GM12878 (cell line): ENCODE measurements around the gene ULK4. TPM values are rescaled to one million over a fixed set of nuclear protein-coding genes. Genes with fewer than 3 reads are reported as not detected.
"Not testable (repeated sequence)": the region's sequence is repeated elsewhere in the genome, so short reads cannot be mapped to it uniquely, and the experiment has no call there.

Experiments used
- ATAC-seq: fragments of 200-7000 bp; cut with Tn5 transposase; 3 replicates; pipeline ENCODE4 v1.9.1; 2020; ENCODE audit warnings: mild to moderate bottlenecking, moderate library complexity
- BruUV-seq: library from RNA; stranded (reverse); fragments of 400-500 nt; replicated peaks from 2 replicates; lab custom pipeline; 2021; lab: Mats Ljungman, UMichigan
- CTCF ChIA-PET: fragments of 300-600 bp; sonication (Branson Sonifier 250); formaldehyde crosslinking; extraction: SDS; loops from one replicate; lab custom pipeline; 2021; ENCODE audit warnings: inconsistent platforms; lab: Yijun Ruan, JAX
- POLR2A ChIA-PET: fragments of 350-600 bp; formaldehyde crosslinking; extraction: SDS; loops from one replicate; lab custom pipeline; 2021; ENCODE audit warnings: inconsistent platforms; lab: Charles Lee
- RAD21 ChIA-PET: fragments of 300-600 bp; sonication (Branson Sonifier 250); formaldehyde crosslinking; loops from one replicate; lab custom pipeline; 2023; ENCODE audit warnings: antibody characterized with exemption; ENCODE audit not compliant: unreplicated experiment; lab: Charles Lee
- SMC1A ChIA-PET: fragments of 300-600 bp; sonication (Branson Sonifier 250); formaldehyde crosslinking; loops from one replicate; lab custom pipeline; 2023; ENCODE audit not compliant: unreplicated experiment, uncharacterized antibody; lab: Charles Lee
- DNase-seq: peaks from one replicate; pipeline ENCODE4 v3.0.0-alpha.2; 2011; ENCODE audit warnings: low read depth, low spot score
- FAIRE-seq: peaks from 3 replicates; lab custom pipeline; 2011; peaks lifted over from hg19 to GRCh38; lab: Jason Lieb, UNC
- H2AFZ ChIP-seq: 2 replicates; pipeline ENCODE4 v1.6.0; 2011; ENCODE audit warnings: low read depth, low read length, control low read depth; ENCODE audit not compliant: control insufficient read depth
- H3K27ac ChIP-seq: 2 replicates; pipeline ENCODE4 v1.5.1; 2011; ENCODE audit warnings: control low read depth; ENCODE audit not compliant: control insufficient read depth, insufficient read depth
- H3K27me3 ChIP-seq, 2 experiments: replicated peaks in 1 of 2; 2 replicates each; pipeline versions ENCODE4 v1.6.0 to v1.6.1; 2011; ENCODE audit warnings: low read length in 1 of 2; ENCODE audit not compliant: control insufficient read depth in 2 of 2, insufficient read depth in 2 of 2
- H3K36me3 ChIP-seq, 2 experiments: 2 replicates each; pipeline ENCODE4 v1.5.1; 2011; ENCODE audit warnings: low read length in 1 of 2; ENCODE audit not compliant: control insufficient read depth in 2 of 2, insufficient read depth in 2 of 2
- H3K4me1 ChIP-seq: 2 replicates; pipeline ENCODE4 v1.6.1; 2011; ENCODE audit warnings: mild to moderate bottlenecking, low read length, moderate library complexity, mixed read lengths; ENCODE audit not compliant: control insufficient read depth, insufficient read depth
- H3K4me2 ChIP-seq: 2 replicates; pipeline ENCODE4 v1.6.0; 2011; ENCODE audit warnings: control low read depth; ENCODE audit not compliant: control insufficient read depth, insufficient read depth
- H3K4me3 ChIP-seq: fragments of 200-600 bp; sonication (generic); 2 replicates; pipeline ENCODE4 v1.5.1; 2016
- H3K79me2 ChIP-seq: 2 replicates; pipeline ENCODE4 v1.6.0; 2011; ENCODE audit warnings: low read length; ENCODE audit not compliant: control insufficient read depth, insufficient read depth
- H3K9ac ChIP-seq: 2 replicates; pipeline ENCODE4 v1.8.0; 2011; ENCODE audit warnings: low read length, control low read depth, mixed read lengths; ENCODE audit not compliant: control insufficient read depth, insufficient read depth
- H3K9me3 ChIP-seq: replicated peaks from 3 replicates; pipeline ENCODE4 v1.5.1; 2011; ENCODE audit warnings: mild to moderate bottlenecking, low read length; ENCODE audit not compliant: control insufficient read depth, insufficient read depth
- H4K20me1 ChIP-seq: 2 replicates; pipeline ENCODE4 v1.6.0; 2011; ENCODE audit not compliant: control insufficient read depth, insufficient read depth
- CHD1 ChIP-seq: IDR thresholded peaks from 2 replicates; pipeline ENCODE4 v1.6.1; 2012; ENCODE audit warnings: low read depth, low read length, improper control_type of control experiment
- KAT2A ChIP-seq: conservative IDR thresholded peaks from 2 replicates; pipeline ENCODE4 v1.6.1; 2011; ENCODE audit warnings: low read depth, low read length; ENCODE audit not compliant: control insufficient read depth
- POLR2AphosphoS2 ChIP-seq: IDR thresholded peaks from 2 replicates; pipeline ENCODE4 v1.6.1; 2011; ENCODE audit warnings: low read depth, mild to moderate bottlenecking, low read length, improper control_type of control experiment, moderate library complexity
- PRDM15 ChIP-seq: fragments of 450-650 bp; formaldehyde crosslinking; IDR thresholded peaks from 2 replicates; pipeline ENCODE4 v1.4.0; 2020; ENCODE audit warnings: mild to moderate bottlenecking, moderate library complexity
- TCF12 ChIP-seq: IDR thresholded peaks from 2 replicates; pipeline ENCODE4 v1.6.1; 2011; ENCODE audit warnings: low read depth, mild to moderate bottlenecking, low read length
- WGBS: methylation state at CpG from one replicate; pipeline ENCODE4 v1.1.6; 2016; ENCODE audit warnings: low lambda C conversion rate; ENCODE audit not compliant: insufficient replicate concordance, insufficient coverage; ENCODE audit errors: missing lambda C conversion rate; 5-methylcytosine and 5-hydroxymethylcytosine counted together
- in situ Hi-C: fragments of 300-500 bp; cut with MboI; formaldehyde crosslinking; loops from 9 replicates; pipeline ENCODE4 v1.14.3; 2018; ENCODE audit warnings: mixed read lengths
- intact Hi-C: fragments of 100-400 bp; cut with micrococcal nuclease; formaldehyde crosslinking; loops from one replicate; pipeline ENCODE4 v1.14.2; 2022; ENCODE audit not compliant: unreplicated experiment
- polyA plus RNA-seq, 11 experiments: library from polyadenylated mRNA; depleted of rRNA in 4 of 11; unstranded in 6 of 11; stranded (reverse) in 5 of 11; fragments of >200 nt; fragmentation: Nextera tagmentation in 4 of 11; fragmentation: Illumina TruSeq in 1 of 11; extraction: Ambion mirVana in 4 of 11; extraction: Trizol in 1 of 11; gene quantifications; 1 replicate in 1 of 11; 2 replicates in 10 of 11; pipeline versions ENCODE4 v1.2.1 to v1.2.3, GENCODE V29; 2011 to 2016; ENCODE audit warnings: inconsistent platforms in 2 of 11, missing spikeins in 2 of 11, low read depth in 1 of 11
- total RNA-seq, 4 experiments: library from RNA; depleted of rRNA in 3 of 4; stranded (reverse); fragments of >200 nt in 3 of 4; fragmentation: Illumina TruSeq in 1 of 4; extraction: Trizol in 1 of 4; gene quantifications; 2 replicates each; pipeline versions ENCODE4 v1.2.1 to v1.2.3, GENCODE V29; 2013 to 2021
- TF ChIP-seq, protein P1 (sequence below): fragments of 450-650 bp; IDR thresholded peaks from 2 replicates; pipeline ENCODE4 v1.6.1; 2017; ENCODE audit warnings: mild to moderate bottlenecking, moderate library complexity
- TF ChIP-seq, protein P2 (sequence below): fragments of 450-650 bp; IDR thresholded peaks from 2 replicates; pipeline ENCODE4 v1.6.1; 2017; ENCODE audit warnings: mild to moderate bottlenecking

The ULK4 gene
- total and polyA plus RNA-seq, 10 of the 15 experiments (the other 5 are each of a cell fraction or from before 2014, with no cell fraction given), result 3.5 to 7.6 (median 6.3) TPM

DNA sequence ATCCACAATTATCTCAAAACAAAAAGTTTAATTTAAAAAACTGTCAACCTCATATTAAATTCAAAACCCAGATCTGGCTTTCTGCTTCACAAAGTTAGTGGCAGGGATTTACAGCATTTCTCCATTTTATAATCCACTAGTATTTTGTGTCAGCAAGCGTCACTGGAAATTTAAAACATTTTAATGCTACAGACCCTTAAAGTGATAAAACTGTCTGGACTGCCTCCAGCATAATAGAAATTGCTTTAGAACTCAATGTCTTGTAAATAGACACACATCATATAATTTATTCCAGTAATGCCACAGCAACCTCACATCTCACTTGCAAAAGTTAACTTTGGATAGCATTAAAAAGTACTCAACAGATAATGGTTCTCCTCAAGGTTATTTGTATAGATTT, 116.1 kb downstream of the ULK4 start:
- Histone ChIP-seq H3K9me3 (peaks cover 5% of the 10 kb centered on the region; the same call in 2 of the 3 replicates), H2AFZ (no peak overlapping the region), H3K4me2 (no peak overlapping the region), H3K27ac (no peak overlapping the region), H3K4me3 (no peak overlapping the region), H3K27me3 (no peaks in the 10 kb centered on the region), H3K9ac (no peak overlapping the region), H3K4me1 (peaks cover 31% of the 10 kb centered on the region), H4K20me1 (no peaks in the 10 kb centered on the region), H3K36me3 (no peaks in the 10 kb centered on the region), H3K79me2 (no peaks in the 10 kb centered on the region)
- ChIA-PET RAD21 (no interaction called here), SMC1A (no interaction called here), POLR2A (no interaction called here), CTCF (no interaction called here)
- ATAC-seq (no peak), FAIRE-seq (no peak), DNase-seq (no peak)
- no TSS peak for BruUV-seq
- TF ChIP-seq KAT2A (no peak), TCF12 (no peak), CHD1 (no peak), POLR2AphosphoS2 (no peak), PRDM15 (CRISPR knock-in tag) (no peak)
- TF ChIP-seq, protein P1, sequence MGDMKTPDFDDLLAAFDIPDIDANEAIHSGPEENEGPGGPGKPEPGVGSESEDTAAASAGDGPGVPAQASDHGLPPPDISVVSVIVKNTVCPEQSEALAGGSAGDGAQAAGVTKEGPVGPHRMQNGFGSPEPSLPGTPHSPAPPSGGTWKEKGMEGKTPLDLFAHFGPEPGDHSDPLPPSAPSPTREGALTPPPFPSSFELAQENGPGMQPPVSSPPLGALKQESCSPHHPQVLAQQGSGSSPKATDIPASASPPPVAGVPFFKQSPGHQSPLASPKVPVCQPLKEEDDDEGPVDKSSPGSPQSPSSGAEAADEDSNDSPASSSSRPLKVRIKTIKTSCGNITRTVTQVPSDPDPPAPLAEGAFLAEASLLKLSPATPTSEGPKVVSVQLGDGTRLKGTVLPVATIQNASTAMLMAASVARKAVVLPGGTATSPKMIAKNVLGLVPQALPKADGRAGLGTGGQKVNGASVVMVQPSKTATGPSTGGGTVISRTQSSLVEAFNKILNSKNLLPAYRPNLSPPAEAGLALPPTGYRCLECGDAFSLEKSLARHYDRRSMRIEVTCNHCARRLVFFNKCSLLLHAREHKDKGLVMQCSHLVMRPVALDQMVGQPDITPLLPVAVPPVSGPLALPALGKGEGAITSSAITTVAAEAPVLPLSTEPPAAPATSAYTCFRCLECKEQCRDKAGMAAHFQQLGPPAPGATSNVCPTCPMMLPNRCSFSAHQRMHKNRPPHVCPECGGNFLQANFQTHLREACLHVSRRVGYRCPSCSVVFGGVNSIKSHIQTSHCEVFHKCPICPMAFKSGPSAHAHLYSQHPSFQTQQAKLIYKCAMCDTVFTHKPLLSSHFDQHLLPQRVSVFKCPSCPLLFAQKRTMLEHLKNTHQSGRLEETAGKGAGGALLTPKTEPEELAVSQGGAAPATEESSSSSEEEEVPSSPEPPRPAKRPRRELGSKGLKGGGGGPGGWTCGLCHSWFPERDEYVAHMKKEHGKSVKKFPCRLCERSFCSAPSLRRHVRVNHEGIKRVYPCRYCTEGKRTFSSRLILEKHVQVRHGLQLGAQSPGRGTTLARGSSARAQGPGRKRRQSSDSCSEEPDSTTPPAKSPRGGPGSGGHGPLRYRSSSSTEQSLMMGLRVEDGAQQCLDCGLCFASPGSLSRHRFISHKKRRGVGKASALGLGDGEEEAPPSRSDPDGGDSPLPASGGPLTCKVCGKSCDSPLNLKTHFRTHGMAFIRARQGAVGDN, result no peak
- TF ChIP-seq, protein P2, sequence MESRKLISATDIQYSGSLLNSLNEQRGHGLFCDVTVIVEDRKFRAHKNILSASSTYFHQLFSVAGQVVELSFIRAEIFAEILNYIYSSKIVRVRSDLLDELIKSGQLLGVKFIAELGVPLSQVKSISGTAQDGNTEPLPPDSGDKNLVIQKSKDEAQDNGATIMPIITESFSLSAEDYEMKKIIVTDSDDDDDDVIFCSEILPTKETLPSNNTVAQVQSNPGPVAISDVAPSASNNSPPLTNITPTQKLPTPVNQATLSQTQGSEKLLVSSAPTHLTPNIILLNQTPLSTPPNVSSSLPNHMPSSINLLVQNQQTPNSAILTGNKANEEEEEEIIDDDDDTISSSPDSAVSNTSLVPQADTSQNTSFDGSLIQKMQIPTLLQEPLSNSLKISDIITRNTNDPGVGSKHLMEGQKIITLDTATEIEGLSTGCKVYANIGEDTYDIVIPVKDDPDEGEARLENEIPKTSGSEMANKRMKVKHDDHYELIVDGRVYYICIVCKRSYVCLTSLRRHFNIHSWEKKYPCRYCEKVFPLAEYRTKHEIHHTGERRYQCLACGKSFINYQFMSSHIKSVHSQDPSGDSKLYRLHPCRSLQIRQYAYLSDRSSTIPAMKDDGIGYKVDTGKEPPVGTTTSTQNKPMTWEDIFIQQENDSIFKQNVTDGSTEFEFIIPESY, result no peak
- 100% methylated on average over 1 of the region's 1 CpG for WGBS
- in situ Hi-C loops (no loop called here), intact Hi-C loops (no loop called here)

- in situ Hi-C loops, RAD21 ChIA-PET, BruUV-seq: not testable (repeated sequence)
Measured at GRCh38 chr3:41844256-41844655, 117.6 kb downstream of the ULK4 start.

More at GRCh38 chr3:41844256-41844655, 117.6 kb downstream of the ULK4 start:
- DNase-seq, ATAC-seq, H2AFZ ChIP-seq, POLR2A ChIA-PET, H3K9ac ChIP-seq, H4K20me1 ChIP-seq, H3K79me2 ChIP-seq, FAIRE-seq, H3K4me2 ChIP-seq, H3K27ac ChIP-seq, H3K4me3 ChIP-seq, SMC1A ChIA-PET, H3K27me3 ChIP-seq, H3K36me3 ChIP-seq, intact Hi-C loops, CTCF ChIA-PET, H3K9me3 ChIP-seq: not testable (repeated sequence)
- peaks cover 30% of the 10 kb centered on the region for H3K4me1 ChIP-seq
- 98% methylated on average over 15 of the region's 24 CpGs for WGBS
